DLD1 (cell line): Measurements from ENCODE around the gene CDK11A.
"Not testable (repeated sequence)": the region's sequence is repeated elsewhere in the genome, so short reads cannot be mapped to it uniquely, and the experiment has no call there.

Experiments
- in situ Hi-C: cut with HindIII; loops from 2 replicates; pipeline ENCODE4 v1.10.0; 2017; ENCODE audit warnings: low sequenced_read_pairs

The CDK11A gene

DNA sequence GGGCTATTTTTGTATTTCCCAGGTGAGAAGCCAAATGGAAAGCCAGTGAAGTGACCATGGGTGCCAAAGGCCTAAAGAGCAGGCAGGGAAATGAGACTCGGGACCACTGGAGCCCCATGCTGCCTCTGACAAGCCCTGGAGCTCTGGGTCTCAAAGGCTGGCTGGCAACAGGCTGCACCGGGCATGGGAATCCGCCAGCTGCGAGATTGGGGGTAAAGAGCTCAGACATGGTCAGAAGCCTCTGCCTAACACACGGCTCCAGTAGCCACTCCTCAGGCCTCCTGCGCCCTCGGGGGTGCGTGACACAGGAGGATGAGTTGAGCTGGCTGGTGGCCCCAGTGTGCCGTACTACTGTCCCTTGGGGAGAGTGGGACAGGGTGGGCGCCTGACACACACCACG lies 59.8 kb downstream of the CDK11A start:
- in situ Hi-C loops = not testable (repeated sequence)

DNA sequence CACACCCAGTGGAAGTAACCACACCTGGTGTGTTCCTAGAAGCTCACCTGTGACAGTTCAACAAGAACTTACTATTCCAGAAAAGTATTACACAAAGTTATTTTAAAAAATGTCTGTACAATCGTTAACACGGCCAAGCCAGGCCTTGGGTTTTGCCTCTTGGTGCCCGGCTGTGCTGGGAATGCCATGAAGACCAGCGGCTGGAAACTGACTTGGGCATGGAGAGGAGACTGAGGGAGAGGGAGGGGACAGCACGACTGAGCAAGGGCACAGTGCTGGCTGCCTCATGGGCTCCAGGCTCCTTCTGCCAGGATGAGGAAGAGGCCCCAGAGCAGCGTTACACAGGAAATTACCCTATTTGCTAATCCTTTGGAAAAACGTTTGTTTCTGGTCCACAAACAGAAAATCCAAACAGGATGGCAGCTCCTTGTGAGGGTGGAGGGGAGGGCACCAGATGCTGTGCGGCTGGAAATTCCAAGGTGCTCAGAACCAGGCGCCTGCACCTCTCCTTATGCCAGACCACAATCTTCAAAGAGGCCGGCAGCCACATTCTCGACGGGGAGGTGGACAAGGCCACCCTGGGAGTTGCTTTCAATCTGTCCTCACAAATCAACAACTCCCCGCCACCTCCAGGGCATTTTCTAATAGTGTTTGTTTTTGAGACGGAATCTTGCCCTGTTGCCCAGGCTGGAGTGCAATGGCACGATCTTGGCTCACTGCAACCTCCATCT lies 61.2 kb downstream of the CDK11A start:
- in situ Hi-C loops = not testable (repeated sequence)

DNA sequence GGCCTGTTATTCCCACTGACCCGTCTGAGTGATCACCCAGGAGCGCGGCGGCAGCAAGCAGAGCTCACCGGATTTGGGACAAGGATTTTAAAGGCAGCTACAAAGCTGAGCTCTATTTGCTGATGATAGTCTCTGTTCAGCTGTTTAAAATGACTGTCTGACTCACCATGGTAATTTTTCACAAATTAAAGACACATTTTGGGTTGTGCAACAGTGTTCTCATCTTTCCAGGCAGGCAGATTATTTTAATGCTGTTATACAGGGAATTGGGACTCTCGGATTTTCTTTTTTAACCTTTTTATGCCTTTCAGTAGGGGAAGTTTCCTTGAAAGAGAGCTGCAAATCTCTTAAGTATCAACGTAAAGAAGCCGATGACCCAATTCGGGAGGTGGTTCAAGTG lies 61.8 kb downstream of the CDK11A start:
- in situ Hi-C loops = not testable (repeated sequence)

DNA sequence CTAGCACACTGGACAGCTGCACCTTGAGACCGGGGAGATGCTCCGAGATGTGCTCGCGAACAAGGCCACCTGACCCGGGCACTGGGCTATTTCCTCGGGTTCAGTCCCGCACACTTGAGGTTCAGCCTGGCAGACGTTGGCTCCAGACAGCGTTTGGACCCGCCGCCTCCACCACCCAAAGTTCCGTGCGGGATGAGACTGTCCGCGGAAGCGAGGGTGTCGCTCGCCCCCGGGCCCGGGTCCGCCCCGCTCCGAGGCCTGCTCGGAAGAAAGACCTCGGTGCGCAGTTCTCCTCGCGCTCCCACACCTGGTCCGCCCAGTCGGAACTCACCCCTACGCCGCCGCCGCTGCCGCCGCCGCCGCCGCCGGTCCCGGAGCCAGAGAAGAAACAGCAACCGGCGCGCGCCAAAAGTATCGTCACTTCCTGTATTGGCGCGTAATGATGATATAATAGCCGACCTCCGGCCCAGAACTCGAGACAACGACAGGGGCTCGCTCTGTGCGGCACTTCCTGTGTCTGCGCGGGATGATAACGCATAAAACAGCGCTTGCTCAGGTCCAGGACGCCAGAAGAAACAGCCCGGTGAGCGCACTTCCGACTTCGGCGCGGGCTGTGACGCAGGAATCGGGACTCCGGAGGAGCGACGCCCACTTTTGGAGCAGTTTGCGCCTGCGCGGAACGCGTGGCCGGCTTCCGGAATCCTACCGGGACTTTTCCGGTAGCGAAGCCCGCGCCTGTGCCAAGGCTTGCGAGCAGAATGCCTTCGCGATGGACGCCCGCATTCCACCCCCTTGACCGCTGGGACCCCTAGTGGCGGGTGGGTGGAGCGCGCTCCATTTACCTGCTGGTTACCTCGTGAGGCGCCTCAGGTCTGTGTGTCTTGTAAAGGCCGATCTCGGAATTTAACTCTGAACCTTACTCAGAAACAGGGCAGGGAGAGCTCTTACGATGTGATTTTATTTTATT lies 65.3 kb downstream of the CDK11A start, which contains the start of gene CDK11B:
CDK11B (minus strand) TSS at position 422 of the 967 bp plus-strand sequence. CDS start 1,519 bp downstream, outside the sequence.
- in situ Hi-C loops = not testable (repeated sequence)
